HFF-Myc (cell line): ENCODE results near the gene TUSC2.

Experiments
- DNase-seq: peaks from one replicate; pipeline ENCODE4 v3.0.0-alpha.2; 2011; ENCODE audit warnings: low read depth; ENCODE audit errors: extremely low read depth
- H3K4me3 ChIP-seq: replicated peaks from 2 replicates; pipeline ENCODE4 v1.5.1; 2011; ENCODE audit warnings: low read depth, mild to moderate bottlenecking, control low read depth, low read length
- CTCF ChIP-seq: IDR thresholded peaks from 2 replicates; pipeline ENCODE4 v1.5.1; 2012; ENCODE audit warnings: mild to moderate bottlenecking, low read depth, low read length, control low read depth; ENCODE audit errors: missing control alignments

Gene TUSC2

GRCh38 chr3:50322386-50323091, 5.5 kb downstream of the TUSC2 start, which contains the start of gene HYAL2:
Gene HYAL2 (minus strand): TSS chr3:50322745. CDS start chr3:50320489, 2,256 bp downstream.
- TF ChIP-seq CTCF = no peak
- no peak for DNase-seq
- peak within 1 kb of the TSS; percentile 86 for H3K4me3 ChIP-seq

- peak overlapping the region; percentile 86 for H3K4me3 ChIP-seq
- DNase-seq = no peak
- no peak for TF ChIP-seq CTCF
These were observed 6.0 kb downstream of the TUSC2 start for GRCh38 chr3:50322115-50322385.

GRCh38 chr3:50321336-50322114, 6.5 kb downstream of the TUSC2 start:
- peak overlapping the region; percentile 86 for H3K4me3 ChIP-seq
- no peak for DNase-seq
- TF ChIP-seq CTCF = peak; percentile 39

- no peak for DNase-seq
- TF ChIP-seq CTCF = no peak
- peak overlapping the region; percentile 86 for H3K4me3 ChIP-seq
These were observed 7.1 kb downstream of the TUSC2 start for GRCh38 chr3:50320853-50321335.

- no peak for TF ChIP-seq CTCF
- H3K4me3 ChIP-seq = peak overlapping the region; percentile 86
- DNase-seq = no peak
These were observed 8.0 kb downstream of the TUSC2 start for GRCh38 chr3:50319894-50320625.

- no peak for DNase-seq
- H3K4me3 ChIP-seq = no peak overlapping the region
- no peak for TF ChIP-seq CTCF
These were observed 8.7 kb downstream of the TUSC2 start for GRCh38 chr3:50319181-50319893.
